HG03571 (cell line): ENCODE measurements around the gene COL20A1.
"Not testable (repeated sequence)": the region's sequence is repeated elsewhere in the genome, so short reads cannot be mapped to it uniquely, and the experiment has no call there.

Experiments
- ATAC-seq: cut with Tn5 transposase; IDR thresholded peaks from one replicate; pipeline ENCODE4 v1.9.1; 2021; ENCODE audit not compliant: unreplicated experiment

The COL20A1 gene

DNA sequence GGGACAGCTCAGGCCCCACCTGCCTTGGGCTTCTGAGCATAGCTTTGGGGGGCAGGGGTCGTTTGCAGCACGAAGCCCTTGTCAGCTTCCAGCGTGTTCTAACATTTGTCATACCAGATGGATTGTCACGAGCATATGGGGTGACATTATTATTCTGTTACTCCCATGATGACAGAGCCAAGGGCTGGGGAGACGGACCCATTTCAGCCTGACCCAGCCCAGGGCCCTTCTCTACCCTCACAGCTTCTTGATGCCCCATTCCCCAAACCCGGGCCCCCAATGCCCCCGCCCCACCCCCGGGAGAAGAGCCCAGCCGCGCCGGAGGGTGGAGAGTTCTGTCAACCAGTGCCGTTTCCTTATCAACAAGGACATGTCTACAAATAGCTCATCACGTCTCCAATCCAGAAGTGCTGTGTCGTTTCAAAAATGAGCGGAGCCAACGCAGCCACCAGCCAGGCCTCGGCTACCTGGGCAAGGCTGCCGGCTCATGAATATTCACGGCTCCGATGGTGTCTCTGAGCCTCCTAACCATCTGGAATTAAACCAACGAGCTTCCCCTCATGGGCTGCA is 77.7 kb downstream of the COL20A1 start:
- ATAC-seq = no peak

DNA sequence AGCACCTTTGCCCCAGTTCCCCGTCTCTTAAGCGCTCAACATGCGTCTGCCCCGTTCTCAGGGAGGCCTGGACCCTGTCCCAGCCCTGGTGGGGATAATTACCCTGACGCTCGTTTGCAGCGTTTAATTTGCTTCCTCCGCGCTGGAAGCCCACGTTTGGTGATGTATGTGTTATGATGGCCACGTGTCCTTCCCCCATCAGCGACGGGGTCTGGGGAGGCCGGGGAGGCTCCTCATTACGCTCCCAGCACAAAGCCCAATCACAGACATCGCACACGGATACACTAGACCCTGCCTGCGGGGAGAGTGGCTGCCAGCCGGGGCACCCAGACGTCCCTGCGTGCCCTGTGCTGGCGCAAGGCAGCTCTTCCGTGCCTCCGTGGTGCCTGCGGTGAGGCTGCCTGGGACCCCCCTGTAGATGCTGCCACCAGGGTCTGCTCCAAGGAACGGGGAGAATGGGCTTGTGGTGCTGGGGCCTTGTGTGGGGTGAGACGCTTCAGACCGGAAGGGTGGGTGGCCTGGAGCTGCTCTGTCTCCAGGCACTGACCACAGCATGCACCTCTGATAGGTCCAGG is 78.4 kb downstream of the COL20A1 start:
- ATAC-seq = no peak

DNA sequence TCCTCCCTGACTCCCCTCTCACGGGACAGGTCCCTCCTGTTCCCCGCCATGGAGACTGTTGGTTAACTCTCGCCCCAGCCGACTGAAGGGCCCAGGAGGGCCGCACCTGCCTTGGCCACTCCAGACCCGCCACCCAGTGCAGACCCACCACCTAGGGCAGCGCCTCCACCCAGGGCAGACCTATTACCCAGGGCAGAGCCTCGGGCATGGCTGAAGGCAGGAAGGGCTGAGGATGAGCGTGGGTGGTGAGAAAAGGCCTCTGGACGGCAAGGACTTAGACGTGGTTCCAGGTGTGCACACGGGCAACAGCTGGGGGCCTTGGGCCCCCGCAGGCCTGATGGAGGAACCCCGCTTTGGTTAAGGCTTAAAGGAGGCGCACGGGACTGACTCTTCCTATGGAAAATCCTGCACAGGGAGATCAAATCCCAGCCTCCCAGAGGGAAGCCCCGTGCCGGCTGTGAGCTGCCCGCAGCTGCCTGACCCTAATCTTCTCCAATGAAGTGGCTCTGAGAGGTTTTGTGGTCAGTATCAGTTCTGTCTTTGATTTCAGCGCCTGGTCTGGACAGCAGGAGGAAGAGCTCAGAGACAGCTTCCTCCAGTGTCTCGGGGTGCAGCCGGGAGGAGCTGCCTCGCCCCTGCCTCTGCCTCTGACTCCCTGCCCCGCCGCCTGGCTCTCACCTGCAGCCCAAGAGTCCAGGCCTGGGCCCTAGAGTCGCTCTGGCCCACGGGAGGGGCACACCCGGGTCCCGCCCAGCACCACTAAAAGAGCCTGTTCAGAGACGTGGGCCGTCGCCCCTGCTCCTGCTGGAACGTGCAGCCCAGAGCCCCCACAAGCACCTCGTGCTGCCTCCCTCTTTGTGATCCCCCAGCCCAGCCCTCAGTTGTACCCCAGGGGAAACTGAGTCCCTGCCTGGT is 80.2 kb downstream of the COL20A1 start:
- no peak for ATAC-seq

DNA sequence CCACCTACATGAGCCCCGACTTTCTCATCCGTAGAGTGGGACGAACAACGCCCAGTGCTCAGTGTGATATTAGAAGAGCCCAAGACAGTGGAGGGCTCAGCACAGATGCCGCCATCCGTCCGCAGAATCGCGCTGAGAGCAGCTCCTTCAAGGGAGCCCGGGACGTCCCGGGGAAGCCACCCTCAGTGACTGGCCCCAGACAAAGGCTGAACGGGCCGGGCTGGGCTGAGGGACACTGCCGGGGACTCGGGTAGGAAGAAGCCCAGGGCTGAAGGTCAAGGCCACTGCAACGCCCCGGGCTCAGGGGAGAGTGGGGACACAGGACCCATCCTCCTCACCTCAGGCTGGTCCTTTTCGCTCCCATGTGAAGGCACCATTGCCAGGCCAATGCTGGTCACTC is 81.0 kb downstream of the COL20A1 start:
- ATAC-seq = no peak

DNA sequence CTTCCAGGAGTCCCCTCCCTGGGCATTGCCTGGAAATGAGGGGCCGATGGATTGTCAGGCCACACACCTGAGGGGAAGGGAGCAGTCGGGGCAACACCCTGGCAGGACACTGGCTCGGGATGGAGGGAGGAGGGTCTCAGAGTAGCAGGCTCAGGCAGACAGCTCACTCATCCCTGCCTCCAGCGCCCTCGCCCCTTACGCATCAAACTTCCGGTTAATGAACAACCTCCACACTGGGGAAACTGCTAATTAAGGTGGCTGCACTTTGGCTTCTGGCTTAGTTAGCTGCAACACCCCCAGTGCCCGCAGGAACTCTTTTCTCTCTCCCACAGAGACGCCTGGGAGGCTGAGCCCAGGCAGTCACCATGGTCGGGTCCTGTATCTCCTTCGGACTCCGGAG is 81.5 kb downstream of the COL20A1 start:
- ATAC-seq = no peak

DNA sequence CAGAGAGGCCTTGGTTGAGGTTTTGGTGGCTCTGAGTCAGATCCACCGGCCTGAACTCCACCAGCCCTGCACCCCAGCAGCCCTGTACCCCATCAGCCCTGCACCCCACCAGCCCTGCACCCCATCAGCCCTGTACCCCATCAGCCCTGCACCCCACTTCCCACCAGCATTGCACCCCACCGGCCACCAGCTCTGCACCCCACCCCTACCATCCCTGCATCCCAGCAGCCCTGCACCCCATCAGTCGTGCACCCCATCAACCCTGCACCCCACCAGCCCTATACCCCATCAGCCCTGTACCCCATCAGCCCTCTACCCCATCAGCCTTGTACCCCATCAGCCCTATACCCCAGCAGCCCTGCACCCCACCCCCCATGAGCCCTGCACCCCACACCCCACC is 82.5 kb downstream of the COL20A1 start:
- ATAC-seq = no peak

DNA sequence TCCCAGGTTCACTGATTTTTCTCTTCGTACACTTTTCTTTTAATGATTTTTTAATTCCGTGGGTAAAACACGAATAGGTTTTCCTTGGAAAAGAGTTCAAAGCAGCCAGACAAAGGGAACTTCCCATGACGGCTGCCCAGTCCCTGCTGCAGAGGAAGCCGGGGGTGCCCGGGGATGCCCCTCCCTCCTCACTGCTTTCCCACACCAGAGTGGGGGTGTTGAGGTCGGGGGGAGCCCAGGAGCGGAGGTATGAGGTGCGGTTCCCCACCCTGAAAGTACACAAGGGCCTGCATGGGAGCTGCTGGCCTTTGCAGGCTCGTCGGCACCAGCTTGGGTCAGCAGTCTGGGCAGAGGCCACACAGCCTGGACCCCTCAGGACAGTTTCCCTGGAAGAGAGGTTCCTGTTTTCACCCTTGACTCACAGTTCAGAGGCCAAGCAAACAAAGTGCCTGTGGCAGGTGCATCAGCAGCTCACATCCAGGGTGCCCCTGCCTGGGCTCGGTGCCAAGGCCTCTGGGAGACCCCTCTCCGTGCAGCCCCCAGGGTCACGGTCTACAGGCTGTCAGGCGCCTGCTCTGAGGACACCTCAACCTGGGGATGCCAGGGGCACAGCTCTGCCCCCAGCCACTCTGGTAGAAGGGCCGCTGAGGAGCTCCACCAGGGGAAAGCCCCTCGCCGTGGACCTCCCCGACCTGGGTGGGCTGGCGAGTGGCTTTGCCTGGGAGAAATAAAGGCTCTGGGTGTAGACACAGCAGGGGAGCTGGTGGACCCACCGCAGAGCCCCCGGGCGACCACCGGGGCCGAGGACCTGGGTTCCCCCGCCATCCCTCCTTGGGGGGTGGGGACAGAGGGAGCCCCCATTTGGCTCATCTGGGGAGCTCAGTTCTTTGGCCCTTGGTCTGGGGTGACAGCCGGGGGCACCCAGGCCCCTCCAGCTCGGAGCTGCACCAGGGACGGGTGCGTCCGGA is 83.6 kb downstream of the COL20A1 start:
- no peak for ATAC-seq

DNA sequence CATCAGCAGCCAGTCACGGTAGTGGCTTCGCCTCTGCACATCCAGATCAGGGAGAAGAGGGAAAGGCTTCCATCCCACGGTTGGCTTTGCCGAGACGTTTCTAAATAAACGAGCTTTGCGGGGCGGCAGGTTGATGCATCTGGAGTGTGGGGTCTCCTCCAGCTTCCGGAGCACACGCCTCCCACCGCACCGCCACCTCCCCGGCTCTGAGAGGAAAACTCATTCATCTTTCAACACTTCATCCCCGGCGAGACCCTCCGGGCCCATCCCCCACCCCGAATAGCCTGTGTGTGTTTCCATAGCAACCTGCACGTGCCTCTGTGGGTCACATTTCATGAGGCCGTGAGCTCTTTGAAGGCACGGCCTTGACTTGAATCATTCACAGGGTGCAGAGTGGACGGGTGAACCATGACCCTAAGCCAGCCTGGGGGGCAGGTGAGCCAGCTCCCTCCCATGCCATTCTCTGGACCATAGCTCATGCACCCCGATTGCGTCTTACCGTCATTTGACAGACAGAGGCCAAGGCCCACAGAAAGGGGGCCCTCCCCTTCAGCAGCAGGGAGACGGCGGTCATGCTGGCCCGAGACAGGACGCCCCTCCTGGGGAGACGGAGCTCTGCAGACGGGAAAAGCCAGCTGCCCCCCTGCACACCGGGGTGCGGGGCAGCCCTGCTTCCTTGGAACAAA is 84.4 kb downstream of the COL20A1 start:
- ATAC-seq = no peak

DNA sequence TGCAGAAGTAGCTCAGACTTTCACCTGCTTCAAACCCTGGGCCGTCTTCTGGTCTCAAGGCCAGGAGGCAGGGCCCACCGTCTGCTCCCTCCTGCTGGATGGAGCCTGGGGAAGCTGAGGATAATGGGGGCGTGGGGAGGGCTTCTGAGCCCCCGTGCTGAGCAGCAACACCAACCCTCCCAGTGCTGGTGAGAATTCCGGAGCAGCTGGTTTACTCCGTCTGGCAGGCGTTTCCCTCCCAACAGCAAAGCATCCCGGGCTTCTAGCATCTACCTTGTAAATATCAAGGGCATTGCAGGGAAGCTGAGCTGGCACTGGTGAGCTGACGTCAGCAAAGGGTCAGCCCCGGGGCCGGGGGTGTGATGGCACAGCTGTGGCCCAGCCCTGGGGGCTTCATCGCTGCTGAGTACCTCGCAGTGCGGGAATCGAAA is 85.0 kb downstream of the COL20A1 start:
- ATAC-seq = no peak

DNA sequence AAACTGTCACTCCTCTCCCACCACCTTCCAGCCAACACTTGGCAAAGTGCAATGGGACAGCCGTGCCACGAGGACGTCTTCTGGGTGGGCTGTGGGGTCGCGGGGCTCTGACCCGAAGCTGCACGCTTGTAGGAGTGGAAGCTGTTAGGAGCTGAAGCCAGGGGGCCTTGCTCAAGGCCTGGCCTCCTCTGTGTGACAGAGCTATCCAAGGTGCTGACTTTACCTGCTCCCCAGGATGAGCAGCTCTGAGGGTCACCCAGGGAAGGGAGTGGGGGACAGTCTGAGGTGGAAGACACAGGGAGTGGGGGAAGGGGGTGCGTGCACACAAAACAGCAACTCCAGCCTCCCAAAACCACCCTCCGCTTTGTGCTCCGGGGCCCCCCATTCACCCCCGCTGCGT is 85.6 kb downstream of the COL20A1 start:
- no peak for ATAC-seq

DNA sequence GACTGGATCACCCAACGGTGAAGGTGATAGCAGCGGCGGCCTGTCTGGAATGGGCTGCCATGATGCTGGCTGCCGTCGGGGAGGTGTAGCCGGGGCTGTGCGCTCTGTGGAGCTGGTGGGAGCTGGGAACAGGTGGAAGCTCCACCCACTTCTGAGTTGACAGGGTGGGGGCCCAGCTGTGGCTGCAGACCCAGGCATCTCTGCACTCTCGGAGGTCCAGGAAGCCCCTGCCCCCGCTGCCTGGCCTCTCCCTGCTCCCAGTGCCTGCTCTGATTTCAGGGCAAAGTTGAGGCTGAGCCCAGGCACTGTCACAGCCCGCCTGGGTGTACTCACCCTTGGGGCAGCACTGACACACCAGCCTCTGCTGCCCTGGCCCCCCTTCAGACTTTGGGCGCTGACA is 86.3 kb downstream of the COL20A1 start:
- no peak for ATAC-seq

DNA sequence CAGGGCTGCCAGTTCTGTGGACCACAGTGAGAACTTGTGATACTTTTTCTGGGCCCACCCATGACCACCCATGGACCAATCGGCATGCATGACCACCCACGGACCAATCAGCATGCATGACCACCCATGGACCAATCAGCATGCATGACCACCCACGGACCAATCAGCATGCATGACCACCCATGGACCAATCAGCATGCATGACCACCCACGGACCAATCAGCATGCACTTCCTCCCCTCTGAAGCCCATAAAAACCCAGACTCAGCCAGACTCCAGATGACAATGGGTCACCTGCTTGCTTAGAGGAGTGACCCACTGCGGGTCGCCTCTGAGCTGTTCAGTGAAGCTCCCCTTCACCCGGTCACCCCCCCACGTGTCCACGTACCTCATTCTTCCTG is 86.9 kb downstream of the COL20A1 start:
- not testable (repeated sequence) for ATAC-seq

DNA sequence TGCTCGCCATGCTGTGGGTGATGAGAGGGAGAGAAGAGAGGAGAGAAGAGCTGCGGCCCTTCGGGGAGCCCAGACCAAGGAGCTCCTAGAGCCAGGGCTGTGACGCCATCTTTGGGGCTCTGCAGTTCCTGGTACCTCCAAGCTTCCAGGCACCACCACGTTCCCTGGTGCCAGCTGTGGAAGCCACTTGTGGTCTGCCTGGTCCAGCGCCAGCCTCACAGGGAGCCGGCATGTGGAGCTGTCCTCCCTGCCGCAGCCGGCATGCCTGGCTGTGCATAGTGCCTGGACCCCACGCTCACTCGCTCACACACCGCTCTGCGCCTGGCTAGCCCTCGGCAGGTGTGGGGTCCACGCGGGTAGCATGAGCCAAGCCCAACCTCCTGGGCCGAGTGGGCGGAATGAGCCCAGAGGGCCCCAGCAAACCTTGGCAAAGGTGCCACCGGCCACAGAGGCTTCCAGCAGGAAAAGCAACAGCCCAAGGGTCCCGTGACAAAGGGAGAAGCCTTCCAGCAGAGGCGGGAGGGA is 87.4 kb downstream of the COL20A1 start:
- ATAC-seq = no peak

DNA sequence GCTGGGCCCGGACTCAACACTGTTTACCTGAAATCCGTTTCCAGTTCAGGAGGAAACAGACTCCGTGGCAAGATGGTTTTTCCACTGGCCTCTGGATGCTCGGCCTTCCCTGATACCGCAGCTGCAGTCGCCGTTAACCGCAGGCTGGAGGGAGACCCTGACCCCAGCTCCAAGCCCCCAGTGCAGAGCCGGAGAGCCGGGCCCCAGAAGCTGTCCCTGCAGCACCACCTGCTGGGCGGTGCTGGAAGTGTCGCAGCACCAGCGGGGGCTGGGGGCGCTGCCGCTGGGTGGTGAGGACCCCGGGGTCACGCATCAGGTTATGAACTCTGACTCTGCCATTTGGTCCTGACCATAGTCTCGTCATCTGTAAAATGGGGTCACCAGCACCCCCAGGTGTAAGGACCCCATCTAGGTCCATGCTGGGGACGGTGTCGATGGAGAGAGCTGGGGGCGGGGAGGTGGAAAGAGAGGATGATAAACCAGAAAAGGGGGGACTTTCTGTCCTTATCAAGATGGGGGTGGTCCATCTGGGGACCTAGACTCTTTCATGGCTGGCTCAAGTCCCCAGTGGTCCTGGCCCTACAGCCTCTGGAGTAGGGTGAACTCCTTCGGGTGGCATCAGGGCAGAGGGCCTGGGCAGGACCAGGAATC is 88.9 kb downstream of the COL20A1 start:
- ATAC-seq = no peak

DNA sequence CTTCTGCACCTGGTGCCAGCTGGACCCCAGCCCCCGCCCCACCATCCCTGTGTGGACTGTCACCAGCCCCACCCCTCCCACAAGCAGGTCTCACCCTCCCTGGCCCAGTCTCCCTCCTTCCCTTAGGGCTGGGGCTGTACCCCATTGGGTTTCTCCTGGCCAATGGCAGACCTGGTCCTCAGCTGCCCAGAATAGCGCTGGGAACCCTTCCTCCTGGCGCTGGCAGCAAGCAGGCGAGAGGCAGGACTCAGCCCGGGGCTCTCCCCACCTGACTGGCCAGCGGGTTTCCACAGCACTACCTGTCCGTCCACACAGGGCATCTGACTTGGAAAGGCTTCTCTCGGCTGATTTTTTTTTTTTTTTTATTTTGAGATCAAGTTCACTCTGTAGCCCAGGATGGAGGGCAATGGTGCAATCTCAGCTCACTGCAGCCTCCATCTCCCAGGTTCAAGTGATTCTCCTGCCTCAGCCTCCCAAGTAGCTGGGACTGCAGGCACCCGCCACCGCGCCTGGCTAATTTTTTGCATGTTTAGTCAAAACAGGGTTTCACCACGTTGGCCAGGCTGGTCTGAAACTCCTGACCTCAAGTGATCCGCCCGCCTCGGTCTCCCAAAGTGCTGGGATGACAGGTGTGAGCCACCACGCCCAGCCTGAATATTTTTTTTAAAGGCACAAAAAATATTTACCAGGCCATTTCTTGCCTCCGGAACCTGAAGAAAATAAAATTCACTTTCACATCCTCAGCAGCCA is 89.7 kb downstream of the COL20A1 start:
- ATAC-seq = no peak

DNA sequence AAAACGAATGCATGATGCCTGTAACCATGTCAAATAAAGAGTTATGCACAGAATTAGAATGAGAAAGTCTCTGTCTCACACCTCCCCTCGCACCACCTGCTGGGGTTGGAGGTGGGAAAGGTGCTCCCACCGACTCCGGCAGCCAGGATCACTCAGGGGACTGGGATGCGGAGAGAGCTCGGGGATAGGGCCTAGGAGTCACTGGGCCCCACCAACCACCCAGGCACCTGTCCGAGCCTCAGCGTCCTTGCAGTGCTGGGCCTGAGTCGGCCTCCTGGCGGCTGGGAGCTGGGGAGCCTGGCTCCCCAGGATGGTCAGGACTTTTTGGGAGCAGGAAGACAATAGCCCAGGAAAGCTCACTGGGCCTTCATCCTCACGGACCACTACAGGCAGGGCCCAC is 90.6 kb downstream of the COL20A1 start:
- ATAC-seq = no peak

DNA sequence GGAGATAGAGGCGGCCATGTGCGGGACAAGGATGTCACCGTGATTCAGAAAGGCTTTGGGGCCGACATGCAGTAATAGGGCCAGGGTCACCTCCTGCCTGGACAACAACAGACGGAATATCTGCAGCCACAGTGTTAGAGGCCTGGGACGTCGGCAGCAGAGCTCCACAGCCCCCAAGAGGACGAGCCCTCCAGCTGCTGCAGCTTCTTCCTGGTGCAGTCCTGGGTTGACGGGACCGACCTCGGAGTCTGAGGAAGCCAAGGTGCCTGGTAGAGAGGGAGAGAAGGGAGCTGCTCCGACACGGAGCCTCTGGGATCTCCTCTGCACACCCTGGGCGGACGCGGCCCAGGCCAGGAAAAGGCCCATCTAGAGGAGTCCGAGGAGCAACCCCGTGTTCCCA is 91.3 kb downstream of the COL20A1 start:
- no peak for ATAC-seq
